PC-9 (cell line): ENCODE data around the gene ERC2. TPM values are rescaled to one million over a fixed set of nuclear protein-coding genes. Genes with fewer than 3 reads are reported as not detected.
A peak's percentile ranks its signal among the peaks of the same experiment; 100 is the strongest.

Experiments used
- BruUV-seq: library from RNA; stranded (reverse); fragments of 400-500 nt; replicated peaks from 2 replicates; lab custom pipeline; 2021; lab: Mats Ljungman, UMichigan
- CTCF ChIA-PET: fragments of 300-600 bp; sonication (Branson Sonifier 250); formaldehyde crosslinking; loops from one replicate; lab custom pipeline; 2022; ENCODE audit warnings: antibody characterized with exemption; lab: Charles Lee
- POLR2A ChIA-PET: fragments of 300-600 bp; sonication (Branson Sonifier 250); formaldehyde crosslinking; loops from one replicate; lab custom pipeline; 2022; ENCODE audit warnings: antibody characterized with exemption; ENCODE audit not compliant: unreplicated experiment; lab: Charles Lee
- DNase-seq, 2 experiments: peaks; one replicate each; pipeline versions ENCODE4 v3.0.0 to v3.0.0-alpha.2; 2015 to 2022; ENCODE audit warnings: mixed read lengths in 1 of 2
- H2AFZ ChIP-seq: fragments of 200-600 bp; sonication (generic); 2 replicates; pipeline ENCODE4 v1.8.1; 2017; ENCODE audit warnings: antibody characterized with exemption
- H3F3A ChIP-seq: fragments of 200-600 bp; sonication (generic); 2 replicates; pipeline ENCODE4 v1.8.1; 2017; ENCODE audit warnings: antibody characterized with exemption, mild to moderate bottlenecking, low read depth; ENCODE audit not compliant: insufficient read depth
- H3K27ac ChIP-seq: fragments of 200-600 bp; sonication (generic); 2 replicates; pipeline ENCODE4 v1.6.1; 2016; ENCODE audit warnings: mixed run types
- H3K27me3 ChIP-seq: fragments of 200-600 bp; sonication (generic); 2 replicates; pipeline ENCODE4 v1.6.1; 2016; ENCODE audit warnings: low read depth, mixed run types; ENCODE audit not compliant: insufficient read depth
- H3K36me3 ChIP-seq: fragments of 200-600 bp; sonication (generic); 2 replicates; pipeline ENCODE4 v1.6.1; 2016; ENCODE audit warnings: low read depth, mixed run types
- H3K4me1 ChIP-seq: fragments of 200-600 bp; sonication (generic); replicated peaks from 2 replicates; pipeline ENCODE4 v1.6.1; 2016; ENCODE audit warnings: mixed run types; ENCODE audit not compliant: insufficient read depth
- H3K4me2 ChIP-seq: fragments of 200-600 bp; sonication (generic); 2 replicates; pipeline ENCODE4 v1.6.1; 2017; ENCODE audit warnings: mixed run types
- H3K4me3 ChIP-seq: fragments of 200-600 bp; sonication (generic); 2 replicates; pipeline ENCODE4 v1.6.1; 2016; ENCODE audit warnings: mixed run types
- H3K79me2 ChIP-seq: fragments of 200-600 bp; sonication (generic); 2 replicates; pipeline ENCODE4 v1.6.1; 2017; ENCODE audit warnings: low read depth, mixed run types
- H3K9me2 ChIP-seq: fragments of 200-600 bp; sonication (generic); 2 replicates; pipeline ENCODE4 v1.8.1; 2017; ENCODE audit warnings: mild to moderate bottlenecking; ENCODE audit not compliant: insufficient read depth
- H3K9me3 ChIP-seq: fragments of 200-600 bp; sonication (generic); 2 replicates; pipeline ENCODE4 v1.8.1; 2016; ENCODE audit warnings: low read depth; ENCODE audit not compliant: insufficient read depth
- H4K20me1 ChIP-seq: fragments of 200-600 bp; sonication (generic); 2 replicates; pipeline ENCODE4 v1.8.1; 2017; ENCODE audit not compliant: insufficient read depth
- EZH2 ChIP-seq: fragments of 200-600 bp; sonication (generic); IDR thresholded peaks from 2 replicates; pipeline ENCODE4 v1.8.0; 2017; ENCODE audit warnings: antibody characterized with exemption, low read depth
- intact Hi-C: fragments of 100-400 bp; cut with micrococcal nuclease; formaldehyde crosslinking; loops from one replicate; pipeline ENCODE4 v1.10.0; 2022; ENCODE audit not compliant: unreplicated experiment
- total RNA-seq: library from RNA; stranded (reverse); gene quantifications from 2 replicates; pipeline ENCODE4 v1.2.3, GENCODE V29; 2021
- TF ChIP-seq, protein P1 (sequence below): fragments of 200-600 bp; sonication (generic); conservative IDR thresholded peaks from 2 replicates; pipeline ENCODE4 v1.6.1; 2017; ENCODE audit warnings: mixed run types, antibody characterized with exemption, mild to moderate bottlenecking, moderate library complexity

The ERC2 gene
- total RNA-seq, 1 experiment from 2014 or later: 1.4 TPM

DNA sequence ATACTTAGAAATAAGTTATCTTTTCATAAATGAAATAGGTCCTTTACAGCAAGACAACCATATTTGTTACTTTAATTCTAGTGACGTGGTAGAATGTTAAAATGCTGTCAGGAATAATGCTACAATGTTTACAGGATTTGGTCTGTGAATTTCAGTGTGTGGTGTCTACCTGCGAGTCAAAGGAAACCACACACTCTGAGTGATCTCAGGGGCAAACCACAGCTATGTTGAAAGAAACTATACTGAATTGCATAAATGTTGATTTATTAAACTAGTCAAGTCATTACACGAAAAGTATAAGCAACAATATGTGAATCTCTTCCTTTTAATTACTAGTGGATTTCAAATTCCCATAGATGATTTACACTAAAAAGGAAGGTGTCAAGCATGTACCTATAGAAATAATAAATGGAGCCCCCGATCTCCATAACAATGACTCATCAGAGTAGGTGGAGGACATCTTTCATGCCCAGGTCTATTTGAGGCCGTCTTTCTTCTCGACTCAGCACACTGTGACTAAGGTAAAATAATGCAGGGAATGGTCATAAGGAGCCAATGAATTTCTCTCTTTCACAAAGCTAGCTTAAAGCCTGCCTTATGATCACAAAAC lies 463.0 kb downstream of the ERC2 start:
- H3F3A ChIP-seq: no peaks in the 10 kb centered on the region
- no peaks in the 10 kb centered on the region for H3K9me3 ChIP-seq
- H4K20me1 ChIP-seq: no peaks in the 10 kb centered on the region
- TF ChIP-seq, protein P1, sequence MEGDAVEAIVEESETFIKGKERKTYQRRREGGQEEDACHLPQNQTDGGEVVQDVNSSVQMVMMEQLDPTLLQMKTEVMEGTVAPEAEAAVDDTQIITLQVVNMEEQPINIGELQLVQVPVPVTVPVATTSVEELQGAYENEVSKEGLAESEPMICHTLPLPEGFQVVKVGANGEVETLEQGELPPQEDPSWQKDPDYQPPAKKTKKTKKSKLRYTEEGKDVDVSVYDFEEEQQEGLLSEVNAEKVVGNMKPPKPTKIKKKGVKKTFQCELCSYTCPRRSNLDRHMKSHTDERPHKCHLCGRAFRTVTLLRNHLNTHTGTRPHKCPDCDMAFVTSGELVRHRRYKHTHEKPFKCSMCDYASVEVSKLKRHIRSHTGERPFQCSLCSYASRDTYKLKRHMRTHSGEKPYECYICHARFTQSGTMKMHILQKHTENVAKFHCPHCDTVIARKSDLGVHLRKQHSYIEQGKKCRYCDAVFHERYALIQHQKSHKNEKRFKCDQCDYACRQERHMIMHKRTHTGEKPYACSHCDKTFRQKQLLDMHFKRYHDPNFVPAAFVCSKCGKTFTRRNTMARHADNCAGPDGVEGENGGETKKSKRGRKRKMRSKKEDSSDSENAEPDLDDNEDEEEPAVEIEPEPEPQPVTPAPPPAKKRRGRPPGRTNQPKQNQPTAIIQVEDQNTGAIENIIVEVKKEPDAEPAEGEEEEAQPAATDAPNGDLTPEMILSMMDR: no peak
- TF ChIP-seq EZH2: no peak
- POLR2A ChIA-PET: no interaction called here
- 0 out of 2 replicates have a peak, but pooled peaks cover 4% of the 10 kb centered on the region for H3K4me1 ChIP-seq
- H3K9me2 ChIP-seq: no peaks in the 10 kb centered on the region
- no peak overlapping the region for H3K4me3 ChIP-seq
- no peaks in the 10 kb centered on the region for H3K36me3 ChIP-seq
- CTCF ChIA-PET: no interaction called here
- H3K79me2 ChIP-seq: no peaks in the 10 kb centered on the region
- peaks cover 5% of the 10 kb centered on the region; the same call in 1 of the 2 replicates for H3K27me3 ChIP-seq
- peak in 1 of 2 experiments; percentile 43 for DNase-seq
- no TSS peak for BruUV-seq
- no peak overlapping the region for H2AFZ ChIP-seq
- peak overlapping the region; percentile 34; the same call in 1 of the 2 replicates for H3K4me2 ChIP-seq
- intact Hi-C loops: no loop called here
- no peak overlapping the region for H3K27ac ChIP-seq

DNA sequence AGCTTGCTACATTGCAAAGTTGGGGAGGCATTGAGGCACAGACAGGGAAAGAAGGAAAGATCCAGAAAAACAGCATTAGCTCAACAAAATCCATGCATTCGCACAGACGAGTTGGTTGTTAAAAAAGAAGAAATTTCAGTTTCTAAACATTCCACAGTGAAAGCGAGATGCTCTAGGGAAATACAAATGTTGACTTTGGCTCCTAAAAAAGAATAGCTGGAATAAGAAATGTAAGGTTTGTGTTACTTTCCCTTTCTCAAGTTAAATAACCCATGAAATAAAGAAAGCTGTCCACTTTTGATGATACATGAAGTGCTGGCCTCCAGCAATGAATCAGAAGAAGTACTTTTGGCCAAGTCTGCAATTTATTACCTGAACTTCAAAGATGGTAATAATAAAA lies 465.1 kb downstream of the ERC2 start:
- Histone ChIP-seq H2AFZ (no peak overlapping the region), H3K4me2 (no peak overlapping the region), H4K20me1 (no peaks in the 10 kb centered on the region), H3K27me3 (no peaks in the 10 kb centered on the region), H3K9me3 (no peaks in the 10 kb centered on the region), H3K79me2 (no peaks in the 10 kb centered on the region), H3K9me2 (no peaks in the 10 kb centered on the region), H3K27ac (no peak overlapping the region), H3K4me1 (0 out of 2 replicates have a peak, but pooled peaks cover 4% of the 10 kb centered on the region), H3K4me3 (no peak overlapping the region), H3F3A (no peaks in the 10 kb centered on the region), H3K36me3 (no peaks in the 10 kb centered on the region)
- intact Hi-C loops: no loop called here
- ChIA-PET CTCF (no interaction called here), POLR2A (no interaction called here)
- DNase-seq: no peak
- TF ChIP-seq, protein P1: no peak
- no peak for TF ChIP-seq EZH2
- BruUV-seq: no TSS peak

DNA sequence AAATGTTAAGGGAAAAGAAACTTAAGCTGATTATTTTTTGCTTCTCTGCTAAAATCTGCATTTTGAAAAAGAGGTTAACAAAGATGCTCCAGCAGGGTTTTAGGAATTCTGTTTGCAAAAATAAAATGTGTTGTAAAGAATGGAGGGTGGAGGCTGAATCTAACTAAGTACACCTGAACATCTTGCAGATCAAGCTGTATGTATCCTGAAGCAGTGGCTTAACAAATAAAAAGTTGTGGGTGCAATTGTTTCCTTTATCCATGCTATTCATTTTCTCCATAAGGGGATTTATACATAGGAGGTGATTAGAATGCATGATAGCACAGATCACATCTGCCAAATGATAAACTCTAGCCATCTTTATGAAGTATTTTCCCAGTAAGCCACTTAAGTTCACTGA lies 466.3 kb downstream of the ERC2 start:
- Histone ChIP-seq H4K20me1 (no peaks in the 10 kb centered on the region), H3K4me3 (no peak overlapping the region), H3K4me2 (no peak overlapping the region), H3K9me2 (no peaks in the 10 kb centered on the region), H3K79me2 (no peaks in the 10 kb centered on the region), H3K27ac (no peak overlapping the region), H3K9me3 (no peaks in the 10 kb centered on the region), H3K36me3 (no peaks in the 10 kb centered on the region), H3F3A (no peaks in the 10 kb centered on the region), H3K4me1 (0 out of 2 replicates have a peak, but pooled peaks cover 4% of the 10 kb centered on the region), H3K27me3 (no peaks in the 10 kb centered on the region), H2AFZ (no peak overlapping the region)
- ChIA-PET CTCF (no interaction called here), POLR2A (no interaction called here)
- intact Hi-C loops: no loop called here
- BruUV-seq: no TSS peak
- no peak for DNase-seq
- TF ChIP-seq, protein P1: no peak
- TF ChIP-seq EZH2: no peak
